Stomach smooth muscle (tissue), 2 donors: ENCODE results near the gene SLCO4C1.
"Not testable (repeated sequence)": the region's sequence is repeated elsewhere in the genome, so short reads cannot be mapped to it uniquely, and the experiment has no call there.

Experiments used
- H3K27ac ChIP-seq: one replicate; pipeline ENCODE4 v1.7.0; 2013; ENCODE audit warnings: mild to moderate bottlenecking, low read length, inconsistent platforms
- H3K27me3 ChIP-seq, 2 donors: one replicate each; pipeline ENCODE4 v1.7.0; 2013; ENCODE audit warnings: low read length in 2 of 2; ENCODE audit not compliant: insufficient read depth in 2 of 2, control insufficient read depth in 1 of 2
- H3K36me3 ChIP-seq, 2 donors: one replicate each; pipeline ENCODE4 v1.7.0; 2013; ENCODE audit warnings: low read length in 2 of 2; ENCODE audit not compliant: control insufficient read depth in 2 of 2, insufficient read depth in 2 of 2
- H3K4me1 ChIP-seq: one replicate; pipeline ENCODE4 v1.7.0; 2013; ENCODE audit warnings: low read length; ENCODE audit not compliant: control insufficient read depth, insufficient read depth
- H3K4me3 ChIP-seq, 2 donors: one replicate each; pipeline ENCODE4 v1.7.0; 2013; ENCODE audit warnings: low read length in 2 of 2
- H3K9ac ChIP-seq, 2 donors: one replicate each; pipeline ENCODE4 v1.7.0; 2013; ENCODE audit warnings: low read length in 2 of 2, mild to moderate bottlenecking in 1 of 2
- H3K9me3 ChIP-seq, 2 donors: one replicate each; pipeline ENCODE4 v1.7.0; 2013; ENCODE audit warnings: low read length in 2 of 2; ENCODE audit not compliant: control insufficient read depth in 2 of 2
- donor health status: healthy.
- donor health status: Pancreatic carcinoma.

The SLCO4C1 gene, protein sequence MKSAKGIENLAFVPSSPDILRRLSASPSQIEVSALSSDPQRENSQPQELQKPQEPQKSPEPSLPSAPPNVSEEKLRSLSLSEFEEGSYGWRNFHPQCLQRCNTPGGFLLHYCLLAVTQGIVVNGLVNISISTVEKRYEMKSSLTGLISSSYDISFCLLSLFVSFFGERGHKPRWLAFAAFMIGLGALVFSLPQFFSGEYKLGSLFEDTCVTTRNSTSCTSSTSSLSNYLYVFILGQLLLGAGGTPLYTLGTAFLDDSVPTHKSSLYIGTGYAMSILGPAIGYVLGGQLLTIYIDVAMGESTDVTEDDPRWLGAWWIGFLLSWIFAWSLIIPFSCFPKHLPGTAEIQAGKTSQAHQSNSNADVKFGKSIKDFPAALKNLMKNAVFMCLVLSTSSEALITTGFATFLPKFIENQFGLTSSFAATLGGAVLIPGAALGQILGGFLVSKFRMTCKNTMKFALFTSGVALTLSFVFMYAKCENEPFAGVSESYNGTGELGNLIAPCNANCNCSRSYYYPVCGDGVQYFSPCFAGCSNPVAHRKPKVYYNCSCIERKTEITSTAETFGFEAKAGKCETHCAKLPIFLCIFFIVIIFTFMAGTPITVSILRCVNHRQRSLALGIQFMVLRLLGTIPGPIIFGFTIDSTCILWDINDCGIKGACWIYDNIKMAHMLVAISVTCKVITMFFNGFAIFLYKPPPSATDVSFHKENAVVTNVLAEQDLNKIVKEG

DNA sequence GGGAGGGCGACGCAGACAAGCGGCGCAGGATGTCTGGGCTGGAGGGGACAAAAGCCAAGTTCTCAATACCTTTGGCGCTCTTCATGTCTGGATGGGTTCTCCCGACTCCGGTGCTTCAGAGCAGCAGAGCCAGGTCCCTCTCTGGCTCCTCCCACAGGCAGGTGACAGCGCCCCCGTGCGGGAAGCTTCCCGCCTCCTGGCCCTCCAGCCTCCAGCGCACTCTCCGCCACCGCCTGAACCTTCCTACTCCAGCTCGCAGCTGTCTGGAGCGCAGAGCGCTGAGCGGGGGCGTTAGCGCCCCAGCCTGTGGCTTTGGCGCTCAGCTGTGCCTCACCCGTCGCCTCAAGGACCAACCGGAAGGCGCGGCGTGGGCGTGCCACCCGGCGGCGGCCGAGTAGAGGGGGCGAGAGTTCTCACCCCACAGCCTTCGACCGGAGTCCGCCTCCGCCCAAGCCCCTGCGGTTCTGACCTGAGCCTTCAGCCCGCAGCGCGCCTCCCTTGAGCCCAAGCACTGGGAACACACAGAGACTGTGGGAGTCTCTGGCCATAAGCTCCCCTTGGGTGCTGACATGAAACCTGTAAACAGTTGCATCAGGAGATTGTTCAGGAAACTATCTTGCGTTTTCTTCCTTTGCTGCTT lies at the start of gene SLCO4C1:
Gene SLCO4C1 (minus strand): TSS at position 107 of the 640 bp plus-strand sequence. CDS start 22 bp downstream, at position 85.
- Histone ChIP-seq H3K36me3 (no peaks in the 10 kb centered on the region), H3K27ac (no peak within 1 kb of the TSS), H3K4me1 (peaks cover 4% of the 10 kb centered on the region), H3K9me3 (no peaks in the 10 kb centered on the region), H3K4me3 (peak within 1 kb of the TSS; percentile 51 to 69), H3K27me3 (peaks cover 0 to 6% of the 10 kb centered on the region in 2 donors), H3K9ac (no peak within 1 kb of the TSS)

DNA sequence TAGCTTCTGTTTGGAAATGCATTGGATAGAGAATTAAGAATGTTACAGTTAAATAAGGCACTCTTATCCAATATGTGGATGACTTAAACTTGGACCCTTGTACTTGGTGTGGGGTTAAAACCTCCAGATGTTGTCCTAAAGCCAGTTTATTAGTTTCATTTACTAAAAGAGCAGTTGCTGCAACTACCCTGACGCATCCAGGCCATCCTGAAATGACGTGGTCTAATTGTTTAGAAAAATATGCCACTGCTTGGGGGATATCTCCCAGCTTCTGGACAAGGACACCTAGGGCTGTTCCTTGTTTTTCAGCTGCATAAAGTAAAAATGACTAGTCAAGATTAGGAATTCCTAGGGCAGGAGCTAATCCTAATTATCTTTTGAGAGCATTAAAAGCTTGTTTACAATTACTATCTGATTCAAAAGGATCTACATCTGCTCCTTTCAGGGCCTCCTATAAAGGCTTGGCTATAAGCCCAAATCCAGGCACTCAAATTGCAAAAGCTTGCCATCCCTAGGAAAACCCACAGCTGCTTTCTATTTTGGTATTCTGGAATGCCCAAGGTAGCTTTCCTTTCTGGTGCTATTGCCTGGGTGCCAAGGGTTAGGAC lies 45.7 kb upstream of the SLCO4C1 start:
- Histone ChIP-seq H3K9me3 (no peaks in the 10 kb centered on the region), H3K4me1 (no peaks in the 10 kb centered on the region), H3K27me3 (no peaks in the 10 kb centered on the region), H3K27ac (no peak overlapping the region), H3K4me3 (no peak overlapping the region), H3K36me3 (no peaks in the 10 kb centered on the region), H3K9ac (no peak overlapping the region)

DNA sequence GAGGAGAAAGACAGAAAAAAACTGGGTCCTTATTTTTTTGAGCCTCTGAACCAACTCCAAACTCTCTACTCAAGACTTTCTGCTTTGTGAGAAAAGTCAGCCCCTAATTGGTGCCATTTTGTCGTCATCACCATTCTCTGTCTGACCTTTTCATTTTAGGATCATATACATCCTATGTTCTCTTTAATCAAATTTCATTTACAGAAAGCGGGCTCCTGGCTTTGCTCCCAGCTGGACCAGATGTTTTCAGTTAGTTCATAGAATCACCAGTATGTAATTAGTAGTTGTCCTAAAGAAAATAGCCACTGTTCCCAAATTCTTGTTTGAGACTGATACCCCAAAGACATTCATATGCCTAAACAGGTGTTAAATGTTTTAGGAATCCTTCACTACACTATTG lies 28.6 kb upstream of the SLCO4C1 start:
- Histone ChIP-seq H3K9me3 (no peaks in the 10 kb centered on the region), H3K4me3 (no peak overlapping the region), H3K27ac (no peak overlapping the region), H3K27me3 (no peaks in the 10 kb centered on the region), H3K9ac (no peak overlapping the region), H3K36me3 (no peaks in the 10 kb centered on the region), H3K4me1 (no peaks in the 10 kb centered on the region)

DNA sequence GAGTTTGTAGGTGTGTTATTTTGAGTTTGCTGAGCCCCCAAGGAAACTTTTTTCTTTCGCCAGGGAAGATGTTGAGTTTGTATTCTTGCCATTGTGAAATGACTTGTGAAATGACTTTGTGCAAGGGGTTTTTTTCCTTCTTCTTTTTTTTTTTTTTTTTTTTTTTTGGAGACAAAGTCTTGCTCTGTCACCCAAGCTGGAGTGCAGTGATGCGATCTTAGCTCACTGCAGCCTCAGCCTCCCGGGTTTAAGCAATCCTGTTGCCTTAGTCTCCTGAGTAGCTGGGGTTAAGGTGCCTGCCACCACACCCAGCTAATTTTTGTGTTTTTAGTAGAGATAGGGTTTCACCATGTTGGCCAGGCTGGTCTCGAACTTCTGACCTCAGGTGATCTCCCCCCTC lies 22.7 kb upstream of the SLCO4C1 start:
- H3K4me1 ChIP-seq, H3K36me3 ChIP-seq, H3K27me3 ChIP-seq, H3K27ac ChIP-seq, H3K4me3 ChIP-seq, H3K9ac ChIP-seq, H3K9me3 ChIP-seq: not testable (repeated sequence)

DNA sequence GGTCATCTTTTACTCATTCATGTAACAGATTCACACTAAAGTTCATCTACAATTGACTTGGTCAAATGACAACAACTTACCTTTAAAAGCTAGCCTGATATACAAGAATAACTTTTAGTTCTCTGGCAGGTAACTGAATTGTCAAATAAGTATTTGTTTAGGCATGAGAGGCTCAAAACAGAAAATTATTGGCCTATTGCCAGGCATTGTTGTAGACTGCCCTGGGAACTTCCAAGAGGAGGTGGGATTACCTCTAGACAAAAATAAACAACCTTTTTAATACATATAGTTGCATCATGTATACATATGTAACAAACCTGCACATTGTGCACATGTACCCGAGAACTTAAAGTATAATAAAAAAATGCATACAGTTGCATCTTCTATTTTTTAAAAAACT lies 18.2 kb upstream of the SLCO4C1 start:
- H3K9ac ChIP-seq: no peak overlapping the region

DNA sequence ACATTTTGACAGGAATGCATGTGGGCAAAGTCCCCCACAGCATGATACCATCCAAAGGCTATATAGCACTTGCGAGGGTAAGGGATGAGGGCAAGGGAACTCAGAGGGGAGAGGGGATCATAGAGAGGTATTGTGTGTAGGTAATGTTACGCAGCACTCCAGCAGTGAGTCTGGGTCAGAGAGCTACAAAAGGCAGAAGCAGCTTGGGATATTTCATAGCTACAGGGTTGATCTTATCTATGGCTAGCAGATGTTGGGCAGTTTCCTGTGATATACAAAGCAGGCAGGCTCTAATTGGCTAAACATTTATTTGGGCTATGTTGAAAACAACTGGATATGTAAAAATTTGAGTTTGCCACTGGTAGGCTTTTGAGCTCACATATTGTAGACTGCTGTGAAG lies 17.8 kb upstream of the SLCO4C1 start:
- Histone ChIP-seq H3K9me3 (no peaks in the 10 kb centered on the region), H3K9ac (no peak overlapping the region), H3K27ac (no peak overlapping the region), H3K4me3 (no peak overlapping the region), H3K27me3 (no peaks in the 10 kb centered on the region), H3K36me3 (no peaks in the 10 kb centered on the region), H3K4me1 (no peaks in the 10 kb centered on the region)

More for the DNA sequence above, 18.2 kb upstream of the SLCO4C1 start:
- no peak overlapping the region for H3K4me3 ChIP-seq
- no peak overlapping the region for H3K27ac ChIP-seq
- no peaks in the 10 kb centered on the region for H3K9me3 ChIP-seq
- H3K27me3 ChIP-seq: no peaks in the 10 kb centered on the region
- no peaks in the 10 kb centered on the region for H3K36me3 ChIP-seq
- H3K4me1 ChIP-seq: no peaks in the 10 kb centered on the region

DNA sequence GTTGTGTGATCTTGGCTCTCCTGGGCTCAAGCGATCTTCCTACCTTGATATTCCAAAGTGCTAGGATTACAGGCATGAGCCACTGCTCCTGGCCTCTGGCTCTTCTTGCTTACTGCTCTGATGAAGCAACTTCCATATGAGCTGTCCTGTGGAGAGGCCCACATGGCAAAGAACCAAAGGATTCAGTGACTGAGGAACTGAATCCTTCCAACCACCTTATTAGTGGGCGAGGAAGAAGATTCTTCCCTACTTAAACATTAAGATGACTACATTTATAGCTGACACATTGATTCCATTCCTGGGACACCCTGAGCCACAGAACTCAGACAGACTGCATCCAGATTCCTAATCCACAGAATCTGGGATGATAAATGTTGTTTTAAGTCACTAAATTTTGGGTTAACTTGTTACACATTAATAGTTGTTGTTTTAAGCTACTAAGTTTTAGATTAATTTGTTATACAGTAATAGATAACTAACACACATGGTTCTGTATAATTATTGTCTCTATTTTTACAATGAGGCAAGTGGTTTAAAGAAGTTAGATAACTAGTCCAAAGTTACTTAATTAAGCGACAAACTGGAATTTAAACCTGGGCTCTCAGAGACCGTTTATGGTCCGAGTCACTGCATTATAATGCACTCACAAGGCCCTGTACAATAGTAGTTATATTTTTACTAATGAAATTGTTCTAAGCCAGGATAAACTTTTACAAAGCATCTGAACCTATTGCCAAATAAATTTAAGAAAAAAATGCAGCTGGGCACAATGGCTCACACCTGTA lies 16.7 kb upstream of the SLCO4C1 start:
- Histone ChIP-seq H3K4me3 (no peak overlapping the region), H3K36me3 (no peaks in the 10 kb centered on the region), H3K4me1 (no peaks in the 10 kb centered on the region), H3K9me3 (no peaks in the 10 kb centered on the region), H3K9ac (no peak overlapping the region), H3K27ac (no peak overlapping the region), H3K27me3 (no peaks in the 10 kb centered on the region)

DNA sequence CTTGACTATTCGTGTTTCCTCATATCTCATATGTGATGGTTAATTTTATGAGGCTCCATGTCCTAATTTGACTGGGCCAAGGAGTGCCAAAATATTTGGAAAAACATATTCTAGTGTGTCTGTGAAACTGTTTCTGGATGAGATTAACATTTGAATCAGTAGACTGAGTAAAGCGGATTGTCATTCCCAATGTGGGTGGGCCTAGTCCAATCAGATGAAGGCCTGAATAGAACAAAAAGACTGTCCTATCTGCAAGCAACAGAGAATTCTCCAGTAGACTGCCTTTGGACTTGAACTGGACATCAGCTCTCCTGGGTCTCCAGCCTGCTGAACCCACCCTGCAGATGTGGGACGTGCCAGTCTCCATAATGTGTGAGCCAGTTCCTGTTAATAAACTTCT lies 13.5 kb upstream of the SLCO4C1 start:
- no peak overlapping the region for H3K27ac ChIP-seq
- H3K27me3 ChIP-seq: no peaks in the 10 kb centered on the region
- H3K36me3 ChIP-seq: no peaks in the 10 kb centered on the region
- no peaks in the 10 kb centered on the region for H3K4me1 ChIP-seq
- H3K9me3 ChIP-seq: no peaks in the 10 kb centered on the region
- no peak overlapping the region for H3K4me3 ChIP-seq
- no peak overlapping the region for H3K9ac ChIP-seq

DNA sequence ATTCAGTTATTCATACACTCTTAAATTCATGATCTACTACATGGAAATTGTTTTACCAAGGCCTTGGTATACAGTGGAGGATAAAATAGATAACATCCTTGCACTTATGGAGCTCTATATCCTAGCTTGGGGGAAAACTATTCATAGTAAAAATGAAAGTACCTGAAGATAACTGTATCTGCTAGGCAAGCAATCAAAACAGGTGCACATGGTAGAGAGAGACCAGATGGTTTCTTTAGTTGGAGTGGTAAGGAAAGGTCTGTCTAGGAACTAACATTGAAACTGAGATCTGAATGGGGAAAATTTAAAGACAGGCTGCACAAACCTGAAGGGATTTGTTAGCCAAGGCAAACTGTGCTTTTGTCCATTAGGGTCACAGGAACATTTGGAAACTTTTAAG lies 11.1 kb upstream of the SLCO4C1 start:
- no peak overlapping the region for H3K27ac ChIP-seq
- H3K9me3 ChIP-seq: no peaks in the 10 kb centered on the region
- no peak overlapping the region for H3K9ac ChIP-seq
- no peaks in the 10 kb centered on the region for H3K4me1 ChIP-seq
- no peak overlapping the region for H3K4me3 ChIP-seq
- no peaks in the 10 kb centered on the region for H3K36me3 ChIP-seq
- H3K27me3 ChIP-seq: no peaks in the 10 kb centered on the region

DNA sequence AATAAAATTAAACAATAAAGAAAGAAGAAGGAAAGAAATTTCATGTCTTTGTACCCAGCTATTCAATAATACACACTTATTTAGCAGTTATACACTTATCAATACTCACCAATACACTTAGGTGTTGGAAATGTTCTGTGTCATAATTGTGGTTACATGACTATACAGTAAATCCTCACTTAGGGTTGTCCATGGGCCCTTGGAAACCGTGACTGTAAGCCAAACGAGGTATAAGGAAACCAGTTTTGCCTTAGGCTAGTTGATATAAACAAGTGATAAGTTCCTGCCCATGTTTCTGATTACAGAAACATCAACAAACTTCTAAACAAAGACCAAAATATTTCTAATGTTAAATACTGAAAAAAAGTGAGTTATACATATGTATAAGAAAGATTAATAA lies 10.0 kb upstream of the SLCO4C1 start:
- no peaks in the 10 kb centered on the region for H3K4me1 ChIP-seq
- no peaks in the 10 kb centered on the region for H3K27me3 ChIP-seq
- no peak overlapping the region for H3K9ac ChIP-seq
- H3K4me3 ChIP-seq: no peak overlapping the region
- H3K9me3 ChIP-seq: no peaks in the 10 kb centered on the region
- no peaks in the 10 kb centered on the region for H3K36me3 ChIP-seq
- H3K27ac ChIP-seq: no peak overlapping the region
